Epithelial cell of esophagus (primary cell): ENCODE measurements around the gene AMD1.

Source experiments
- DNase-seq: peaks from one replicate; pipeline ENCODE4 v3.0.0; 2010; ENCODE audit warnings: low read depth
- H3K4me3 ChIP-seq: 2 replicates; pipeline ENCODE4 v1.5.1; 2011; ENCODE audit warnings: mild to moderate bottlenecking, low read length, control low read depth
- CTCF ChIP-seq: IDR thresholded peaks from 2 replicates; pipeline ENCODE4 v1.5.1; 2011; ENCODE audit warnings: low read depth, mild to moderate bottlenecking, low read length, control low read depth, inconsistent platforms; ENCODE audit not compliant: insufficient read depth; ENCODE audit errors: missing control alignments

The AMD1 gene

GRCh38 chr6:110878751-110879522 lies 4.4 kb downstream of the AMD1 start:
- H3K4me3 ChIP-seq: peak overlapping the region; percentile 22
- DNase-seq: peak; percentile 43
- peak; percentile 61 for TF ChIP-seq CTCF

GRCh38 chr6:110880651-110881050 lies 6.1 kb downstream of the AMD1 start:
- TF ChIP-seq CTCF: no peak
- no peak for DNase-seq
- H3K4me3 ChIP-seq: no peak overlapping the region

- no peak overlapping the region for H3K4me3 ChIP-seq
- no peak for DNase-seq
- TF ChIP-seq CTCF: no peak
These were observed 7.1 kb downstream of the AMD1 start for GRCh38 chr6:110881546-110882273.

- no peak for DNase-seq
- H3K4me3 ChIP-seq: no peak overlapping the region
- TF ChIP-seq CTCF: no peak
These were observed 7.7 kb downstream of the AMD1 start for GRCh38 chr6:110882274-110882619.

GRCh38 chr6:110882824-110883554 lies 8.4 kb downstream of the AMD1 start:
- H3K4me3 ChIP-seq: no peak overlapping the region
- TF ChIP-seq CTCF: no peak
- no peak for DNase-seq

- H3K4me3 ChIP-seq: no peak overlapping the region
- DNase-seq: no peak
- TF ChIP-seq CTCF: no peak
These were observed 9.7 kb downstream of the AMD1 start for GRCh38 chr6:110884321-110884720.
